ENCODE data around the gene GNA14.
"Not testable (repeated sequence)": the region's sequence is repeated elsewhere in the genome, so short reads cannot be mapped to it uniquely, and the experiment has no call there.

GNA14 gene

GRCh38 chr9:77534376-77535057, 113.6 kb downstream of the GNA14 start:
- no peak for DNase-seq (ENCODE audit: low read depth in 2 of 2)

- no peak for DNase-seq (ENCODE audit: low read depth in 2 of 2)
Observed at GRCh38 chr9:77533671-77534070, 114.5 kb downstream of the GNA14 start.

DNA sequence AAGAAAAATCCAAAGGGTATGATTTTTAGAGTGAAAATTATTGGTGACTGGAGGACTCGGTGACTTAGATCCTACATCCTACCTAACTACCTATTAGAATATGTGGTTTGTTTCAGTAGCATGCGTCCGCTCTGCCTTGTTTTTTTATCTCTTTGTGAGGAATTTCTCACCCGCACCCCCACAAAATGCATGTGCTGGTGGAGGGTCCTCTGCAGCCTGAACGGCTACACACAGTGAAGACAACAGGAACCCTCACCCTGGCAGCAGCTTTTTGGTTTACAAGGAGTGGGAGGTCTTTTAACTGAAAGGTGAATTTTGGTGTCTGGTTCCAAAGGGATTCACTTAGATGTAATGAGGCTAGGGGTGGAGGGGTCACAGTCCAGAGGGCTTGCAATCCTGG, 115.5 kb downstream of the GNA14 start:
- DNase-seq (ENCODE audit: low read depth in 2 of 2) = no peak

GRCh38 chr9:77531400-77531799, 116.7 kb downstream of the GNA14 start:
- DNase-seq (ENCODE audit: low read depth in 2 of 2) = no peak

DNA sequence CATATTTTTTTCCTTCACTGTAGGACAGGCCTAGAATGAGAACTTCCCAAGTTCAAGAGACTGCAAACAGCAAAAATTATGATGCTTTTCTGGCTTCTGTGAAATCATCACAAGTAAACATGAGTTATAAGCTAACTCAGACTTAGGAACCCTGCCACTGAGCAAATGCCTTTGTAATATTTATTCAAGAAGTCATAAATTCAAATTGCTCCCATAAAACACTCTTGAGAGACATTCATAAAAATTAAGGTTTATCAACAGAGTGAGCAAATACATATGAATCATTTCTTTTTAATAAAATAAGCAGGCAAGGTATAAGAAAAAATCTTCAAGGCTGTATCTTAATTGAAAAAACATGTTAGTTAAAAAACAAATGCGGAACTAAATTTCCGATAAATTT, 124.2 kb downstream of the GNA14 start:
- DNase-seq (ENCODE audit: low read depth in 2 of 2) = no peak

GRCh38 chr9:77521091-77521490, 127.0 kb downstream of the GNA14 start:
- no peak for DNase-seq (ENCODE audit: low read depth in 2 of 2)

DNA sequence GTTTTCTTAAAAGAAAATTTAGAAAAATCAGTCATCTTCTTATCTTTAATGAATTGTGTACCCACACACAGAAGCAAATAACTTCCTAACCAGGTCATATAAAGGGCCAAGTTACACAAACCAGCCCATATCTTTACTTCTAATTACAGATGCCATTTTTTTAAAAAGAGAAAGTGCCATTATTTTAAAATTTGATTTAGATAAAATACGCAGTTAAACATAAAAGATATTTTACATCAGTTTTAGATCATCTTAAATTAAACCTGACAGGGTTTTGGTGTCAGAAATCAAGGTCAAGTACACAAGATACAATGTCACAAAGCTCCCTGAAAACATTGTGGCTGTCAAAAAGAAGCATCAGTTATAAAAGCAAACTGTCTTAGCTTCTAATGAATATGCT, 129.4 kb downstream of the GNA14 start:
- DNase-seq (ENCODE audit: low read depth in 2 of 2) = no peak

- no peak for DNase-seq (ENCODE audit: low read depth in 2 of 2)
Observed at GRCh38 chr9:77516781-77517180, 131.3 kb downstream of the GNA14 start.

- DNase-seq (ENCODE audit: low read depth in 2 of 2) = no peak
Observed at GRCh38 chr9:77514886-77515711, 133.0 kb downstream of the GNA14 start.

GRCh38 chr9:77513457-77513856, 134.7 kb downstream of the GNA14 start:
- no peak for DNase-seq (ENCODE audit: low read depth in 2 of 2)

- DNase-seq (ENCODE audit: low read depth in 2 of 2) = no peak
Observed at GRCh38 chr9:77512876-77513275, 135.2 kb downstream of the GNA14 start.

- no peak for DNase-seq (ENCODE audit: low read depth in 2 of 2)
Observed at GRCh38 chr9:77511525-77511924, 136.6 kb downstream of the GNA14 start.

- no peak for DNase-seq (ENCODE audit: low read depth in 2 of 2)
Observed at GRCh38 chr9:77510666-77511065, 137.5 kb downstream of the GNA14 start.

DNA sequence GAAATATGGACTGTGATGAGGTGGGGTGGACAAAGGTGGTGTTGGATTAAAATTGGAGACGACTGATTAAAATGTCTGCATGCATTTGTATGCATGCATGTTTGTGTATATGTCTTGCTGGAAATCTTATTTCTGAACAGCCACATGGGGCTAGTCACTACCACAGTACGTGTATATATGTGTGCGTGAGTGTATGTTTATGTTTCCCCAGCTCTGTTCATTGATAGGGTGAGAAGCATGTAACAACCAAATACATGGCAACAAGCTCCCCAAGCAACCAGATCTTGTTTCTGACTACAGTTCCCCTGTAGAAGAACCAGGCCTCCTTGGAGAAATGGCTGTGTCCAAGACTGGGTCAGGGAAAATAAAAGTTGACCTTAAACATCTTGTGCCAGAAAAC, 139.7 kb downstream of the GNA14 start:
- DNase-seq (ENCODE audit: low read depth in 2 of 2) = no peak

DNA sequence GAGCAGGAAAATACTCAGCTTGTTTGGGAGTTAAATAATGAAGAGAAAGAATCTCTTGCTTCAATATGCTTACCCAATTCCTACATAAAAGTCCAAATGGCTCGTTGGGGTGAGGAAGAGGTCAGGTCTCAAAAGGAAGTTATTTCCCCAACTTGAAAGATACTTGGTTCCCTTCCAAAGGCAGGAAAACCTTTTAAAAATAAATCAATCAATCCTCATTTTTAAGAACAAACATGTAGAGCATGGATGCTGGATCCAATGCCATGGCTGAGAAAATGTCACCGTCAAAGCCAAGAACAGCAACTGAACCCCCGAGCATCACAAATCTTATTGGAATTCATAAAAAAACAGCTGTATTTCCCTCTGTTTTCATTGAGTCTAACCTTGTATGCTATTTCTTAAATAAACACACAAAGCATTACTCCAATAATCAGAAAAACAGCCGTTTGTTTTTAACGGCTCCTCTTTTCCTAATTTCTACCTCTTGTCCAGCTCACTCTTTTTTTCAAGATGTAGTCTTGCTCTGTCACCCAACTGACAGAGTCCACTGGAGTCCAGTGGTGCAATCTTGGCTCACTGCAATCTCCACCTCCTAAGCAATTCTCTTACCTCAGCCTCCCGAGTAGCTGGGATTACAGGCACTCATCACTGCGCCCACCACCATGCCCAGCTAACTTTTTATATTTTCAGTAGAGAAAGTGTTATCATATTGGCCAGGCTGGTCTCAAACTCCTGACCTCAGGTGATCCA, 140.7 kb downstream of the GNA14 start:
- no peak for DNase-seq (ENCODE audit: low read depth in 2 of 2)

GRCh38 chr9:77505232-77505631, 142.9 kb downstream of the GNA14 start:
- no peak for DNase-seq (ENCODE audit: low read depth in 2 of 2)

DNA sequence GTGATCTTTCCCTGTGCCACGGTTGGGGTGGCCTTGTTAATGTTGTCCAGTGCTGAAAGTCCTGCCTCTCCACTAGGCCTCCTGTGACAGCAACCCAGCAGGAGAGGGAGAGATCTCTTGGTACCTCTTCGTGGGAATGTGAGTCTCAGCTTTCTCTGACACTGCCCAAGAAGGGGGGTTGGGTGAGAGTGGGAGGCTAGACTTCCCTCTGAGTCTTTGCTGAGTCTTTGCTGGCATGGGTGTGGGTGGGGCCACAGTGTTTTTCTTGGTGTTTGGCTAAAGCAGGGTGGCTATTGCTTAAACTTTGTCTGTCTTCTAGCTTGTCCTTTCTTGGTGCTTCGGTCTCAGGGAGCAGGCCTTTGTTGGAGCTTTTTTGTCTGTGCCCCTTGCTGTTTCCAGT, 145.6 kb downstream of the GNA14 start:
- DNase-seq (ENCODE audit: low read depth in 2 of 2) = no peak

GRCh38 chr9:77498891-77499290, 149.2 kb downstream of the GNA14 start:
- DNase-seq (ENCODE audit: low read depth in 2 of 2) = no peak

DNA sequence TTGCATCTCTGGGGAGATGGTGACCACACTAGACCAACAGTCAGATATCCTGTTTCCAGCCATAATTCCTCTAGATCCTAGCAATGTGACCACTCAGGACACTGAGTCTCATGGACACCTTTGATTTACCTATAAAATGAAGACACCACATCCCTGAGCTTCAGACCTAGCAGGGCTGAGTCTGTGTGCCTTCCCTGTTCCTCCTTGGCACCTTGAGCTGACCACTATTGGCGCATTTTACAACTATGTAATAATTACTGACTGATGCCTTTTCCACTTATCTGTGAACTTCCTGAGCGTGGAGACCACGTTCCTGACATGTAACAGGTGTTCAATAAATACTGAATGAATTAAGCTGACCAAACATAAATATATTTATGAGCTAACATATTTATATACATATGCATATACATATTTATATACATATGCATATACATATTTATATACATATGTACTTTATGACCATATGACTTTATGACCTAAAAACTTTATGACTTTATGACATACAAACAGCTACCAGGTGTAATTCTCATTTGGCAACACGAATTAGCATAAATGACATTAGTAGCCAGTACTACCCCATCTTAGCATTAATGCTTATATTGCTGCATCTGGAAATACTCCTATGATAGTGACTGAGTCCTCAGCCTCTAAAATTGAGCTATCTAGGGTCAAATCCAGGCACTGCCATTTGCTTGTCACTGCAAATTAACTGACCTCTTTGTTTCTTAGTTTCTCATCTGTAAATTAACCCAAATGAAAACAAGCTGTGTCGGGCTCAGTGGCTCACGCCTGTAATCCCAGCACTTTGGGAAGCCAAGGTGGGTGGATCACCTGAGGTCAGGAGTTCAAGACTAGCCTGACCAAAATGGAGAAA, 150.6 kb downstream of the GNA14 start:
- no peak for DNase-seq (ENCODE audit: low read depth in 2 of 2)

DNA sequence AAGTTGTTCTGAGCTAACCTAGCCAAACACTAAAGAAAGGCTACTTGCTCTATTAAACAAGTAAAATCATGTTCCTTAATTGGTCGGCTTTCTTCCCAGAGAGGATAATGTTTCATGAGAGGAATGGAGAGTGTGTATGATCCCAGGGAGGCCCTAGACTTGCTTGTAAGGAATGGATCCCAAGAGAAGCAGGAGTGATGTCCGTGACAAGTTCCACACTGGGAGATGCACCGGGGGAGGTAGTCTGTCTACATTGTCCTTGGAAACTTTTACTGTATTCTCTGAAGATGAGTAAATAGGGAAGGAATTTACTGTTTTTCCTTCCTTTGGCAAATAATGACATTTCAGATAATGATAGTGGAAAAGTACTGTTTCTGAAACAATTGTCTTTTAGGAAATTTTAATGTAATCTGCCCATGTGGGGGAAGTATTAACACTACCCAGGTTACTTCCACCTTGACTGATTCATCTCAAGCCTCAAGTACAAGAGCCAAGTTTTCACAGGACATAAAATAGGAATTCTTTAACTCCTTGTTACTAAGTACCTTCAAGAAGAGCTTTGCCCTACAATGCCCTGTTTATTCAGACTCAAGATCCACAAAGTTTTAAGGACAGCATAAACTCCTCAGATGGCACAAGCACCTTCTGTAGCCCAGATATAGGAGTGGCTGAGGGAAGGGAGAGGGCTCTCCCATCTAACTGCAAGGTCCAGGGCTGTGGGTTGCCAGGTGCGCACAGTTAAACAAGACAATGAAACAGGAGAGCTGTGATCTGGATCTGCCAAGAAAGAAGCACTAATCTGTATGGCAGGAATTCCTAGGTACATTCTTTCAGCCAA, 152.1 kb downstream of the GNA14 start:
- DNase-seq (ENCODE audit: low read depth in 2 of 2) = no peak

DNA sequence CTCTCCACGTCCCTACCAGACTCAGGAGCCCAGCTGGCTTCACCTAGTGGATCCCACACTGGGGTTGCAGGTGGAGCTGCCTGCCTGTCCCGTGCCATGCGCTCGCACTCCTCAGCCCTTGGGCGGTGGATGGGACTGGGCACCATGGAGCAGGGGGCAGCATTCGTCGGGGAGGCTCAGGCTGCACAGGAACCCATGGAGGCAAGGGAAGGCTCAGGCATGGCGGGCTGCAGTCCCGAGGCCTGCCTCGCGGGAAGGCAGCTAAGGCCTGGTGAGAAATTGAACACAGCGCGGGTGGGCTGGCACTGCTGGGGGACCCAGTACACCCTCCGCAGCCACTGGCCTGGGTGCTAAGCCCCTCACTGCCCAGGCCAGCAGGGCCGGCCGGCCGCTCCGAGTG, 157.8 kb downstream of the GNA14 start:
- DNase-seq (ENCODE audit: low read depth in 2 of 2) = not testable (repeated sequence)
